ENCODE results near the gene CALHM4. TPM values are rescaled to one million over a fixed set of nuclear protein-coding genes. Genes with fewer than 3 reads are reported as not detected.

CALHM4 gene
- total RNA-seq, 8 experiments from 2014 or later: 0.16 to 2.3 (median 0.35) TPM; not detected in 4

GRCh38 chr6:116547358-116547757, 6.2 kb upstream of the CALHM4 start:
- in situ Hi-C loops (cut with MboI; ENCODE audit: low pct_unique_long_range_greater_than_20kb in 2 of 9, low sequenced_read_pairs in 9 of 9, unreplicated experiment in 9 of 9): loop anchor here in 3 of 9 experiments (25.0 kb wide), 2 partner anchors 260 to 285 kb away; partner anchors contain the start of genes TSPYL1 (in 2 of the 3) and TSPYL4 (in 1 of the 3)
- 18 to 100% (median 80%) methylated on average over 1 to 6 of the region's 6 CpGs; no CpG with 5 or more reads in 4 of the 10 experiments for WGBS, 10 experiments
- Histone ChIP-seq H3K27ac (no peak overlapping the region), H3K4me3 (no peak overlapping the region), H3K4me1 (replicated peaks in 1 of 2) (peaks cover 4 to 12% of the 10 kb centered on the region in 2 donors)
- ATAC-seq (replicated peaks in 6 of 8): no peak

GRCh38 chr6:116550796-116551195, 2.8 kb upstream of the CALHM4 start:
- ATAC-seq (replicated peaks in 6 of 8): no peak
- WGBS, 10 experiments: 0 to 69% (median 35%) methylated on average over 1 to 4 of the region's 4 CpGs; no CpG with 5 or more reads in 1 of the 10 experiments
- Histone ChIP-seq H3K4me3 (no peak overlapping the region), H3K27ac (no peak overlapping the region), H3K4me1 (replicated peaks in 1 of 2) (peaks cover 0 to 6% of the 10 kb centered on the region in 2 donors)
- in situ Hi-C loops (cut with MboI; ENCODE audit: low pct_unique_long_range_greater_than_20kb in 2 of 9, low sequenced_read_pairs in 9 of 9, unreplicated experiment in 9 of 9): loop anchor here in 4 of 9 experiments (25.0 kb wide), 2 partner anchors 263 to 288 kb away; partner anchors contain the start of genes TSPYL1 (in 3 of the 4) and TSPYL4 (in 1 of the 4)

- no peak overlapping the region for H3K27ac ChIP-seq
- in situ Hi-C loops (cut with MboI; ENCODE audit: low pct_unique_long_range_greater_than_20kb in 2 of 9, low sequenced_read_pairs in 9 of 9, unreplicated experiment in 9 of 9): loop anchor here in 4 of 9 experiments (25.0 kb wide), 2 partner anchors 269 to 294 kb away; partner anchors contain the start of genes TSPYL1 (in 3 of the 4) and TSPYL4 (in 1 of the 4)
Observed at GRCh38 chr6:116556065-116556464, 2.5 kb downstream of the CALHM4 start.

GRCh38 chr6:116556814-116557415, 3.4 kb downstream of the CALHM4 start:
- in situ Hi-C loops (cut with MboI; ENCODE audit: low pct_unique_long_range_greater_than_20kb in 2 of 9, low sequenced_read_pairs in 9 of 9, unreplicated experiment in 9 of 9): loop anchor here in 4 of 9 experiments (25.0 kb wide), 2 partner anchors 270 to 295 kb away; partner anchors contain the start of genes TSPYL1 (in 3 of the 4) and TSPYL4 (in 1 of the 4)
- Histone ChIP-seq H3K4me1 (replicated peaks in 1 of 2) (peaks cover 0 to 6% of the 10 kb centered on the region in 2 donors), H3K27ac (no peak overlapping the region), H3K4me3 (no peak overlapping the region)
- WGBS, 10 experiments: 79 to 100% (median 92%) methylated on average over 2 to 5 of the region's 5 CpGs; no CpG with 5 or more reads in 3 of the 10 experiments
- no peak for ATAC-seq (replicated peaks in 6 of 8)

More at GRCh38 chr6:116556065-116556464, 2.5 kb downstream of the CALHM4 start:
- ATAC-seq (replicated peaks in 6 of 8): no peak
- Histone ChIP-seq H3K4me3 (no peak overlapping the region), H3K4me1 (replicated peaks in 1 of 2) (peaks cover 0 to 6% of the 10 kb centered on the region in 2 donors)
- 0 to 100% (median 77%) methylated on average over 1 of the region's 1 CpG for WGBS, 10 experiments

- peaks cover 0 to 6% of the 10 kb centered on the region in 2 donors for H3K4me1 ChIP-seq (replicated peaks in 1 of 2)
- no peak overlapping the region for H3K27ac ChIP-seq
- 0 to 84% (median 51%) methylated on average over 1 to 5 of the region's 5 CpGs; no CpG with 5 or more reads in 4 of the 10 experiments for WGBS, 10 experiments
- peak in 6 of 8 experiments; percentile 28 to 98 (median 92) for ATAC-seq (replicated peaks in 6 of 8)
- H3K4me3 ChIP-seq: no peak overlapping the region
- in situ Hi-C loops (cut with MboI; ENCODE audit: low pct_unique_long_range_greater_than_20kb in 2 of 9, low sequenced_read_pairs in 9 of 9, unreplicated experiment in 9 of 9): loop anchor here in 4 of 9 experiments (25.0 kb wide), 2 partner anchors 271 to 296 kb away; partner anchors contain the start of genes TSPYL1 (in 3 of the 4) and TSPYL4 (in 1 of the 4)
Observed at GRCh38 chr6:116557893-116558292, 4.3 kb downstream of the CALHM4 start.

- Histone ChIP-seq H3K4me3 (no peak overlapping the region), H3K4me1 (replicated peaks in 1 of 2) (no peaks in the 10 kb centered on the region), H3K27ac (no peak overlapping the region)
- in situ Hi-C loops (cut with MboI; ENCODE audit: low pct_unique_long_range_greater_than_20kb in 2 of 9, low sequenced_read_pairs in 9 of 9, unreplicated experiment in 9 of 9): loop anchor here in 5 of 9 experiments (10.0 to 25.0 kb wide), 3 partner anchors 273 to 298 kb away; partner anchors contain the start of genes TSPYL1 (in 3 of the 5) and TSPYL4 (in 1 of the 5)
- 57 to 100% (median 92%) methylated on average over 1 to 2 of the region's 2 CpGs for WGBS, 10 experiments
- ATAC-seq (replicated peaks in 6 of 8): no peak
Observed at GRCh38 chr6:116560130-116560529, 6.6 kb downstream of the CALHM4 start.

GRCh38 chr6:116561377-116562018, 7.9 kb downstream of the CALHM4 start:
- WGBS, 10 experiments: 0 to 100% (median 43%) methylated on average over 1 to 9 of the region's 9 CpGs
- in situ Hi-C loops (cut with MboI; ENCODE audit: low pct_unique_long_range_greater_than_20kb in 2 of 9, low sequenced_read_pairs in 9 of 9, unreplicated experiment in 9 of 9): loop anchor here in 5 of 9 experiments (10.0 to 25.0 kb wide), 3 partner anchors 274 to 299 kb away; partner anchors contain the start of genes TSPYL1 (in 3 of the 5) and TSPYL4 (in 1 of the 5)
- H3K4me3 ChIP-seq: no peak overlapping the region
- H3K27ac ChIP-seq: no peak overlapping the region
- H3K4me1 ChIP-seq (replicated peaks in 1 of 2): no peaks in the 10 kb centered on the region
- ATAC-seq (replicated peaks in 6 of 8): peak; percentile 32 to 72 (median 62)

GRCh38 chr6:116562019-116562403, 8.5 kb downstream of the CALHM4 start:
- 25 to 100% (median 95%) methylated on average over 1 to 4 of the region's 4 CpGs; no CpG with 5 or more reads in 3 of the 10 experiments for WGBS, 10 experiments
- in situ Hi-C loops (cut with MboI; ENCODE audit: low pct_unique_long_range_greater_than_20kb in 2 of 9, low sequenced_read_pairs in 9 of 9, unreplicated experiment in 9 of 9): loop anchor here in 5 of 9 experiments (10.0 to 25.0 kb wide), 3 partner anchors 275 to 300 kb away; partner anchors contain the start of genes TSPYL1 (in 3 of the 5) and TSPYL4 (in 1 of the 5)
- Histone ChIP-seq H3K4me1 (replicated peaks in 1 of 2) (no peaks in the 10 kb centered on the region), H3K27ac (no peak overlapping the region), H3K4me3 (no peak overlapping the region)
- no peak for ATAC-seq (replicated peaks in 6 of 8)

- no peak for ATAC-seq (replicated peaks in 6 of 8)
- in situ Hi-C loops (cut with MboI; ENCODE audit: low pct_unique_long_range_greater_than_20kb in 2 of 9, low sequenced_read_pairs in 9 of 9, unreplicated experiment in 9 of 9): loop anchor here in 5 of 9 experiments (10.0 to 25.0 kb wide), 3 partner anchors 275 to 300 kb away; partner anchors contain the start of genes TSPYL1 (in 3 of the 5) and TSPYL4 (in 1 of the 5)
- H3K27ac ChIP-seq: no peak overlapping the region
Observed at GRCh38 chr6:116562614-116563013, 9.1 kb downstream of the CALHM4 start.

GRCh38 chr6:116563830-116564229, 10.3 kb downstream of the CALHM4 start:
- H3K4me3 ChIP-seq: no peak overlapping the region
- in situ Hi-C loops (cut with MboI; ENCODE audit: low pct_unique_long_range_greater_than_20kb in 2 of 9, low sequenced_read_pairs in 9 of 9, unreplicated experiment in 9 of 9): loop anchor here in 5 of 9 experiments (10.0 to 25.0 kb wide), 3 partner anchors 277 to 302 kb away; partner anchors contain the start of genes TSPYL1 (in 3 of the 5) and TSPYL4 (in 1 of the 5)
- ATAC-seq (replicated peaks in 6 of 8): no peak
- H3K27ac ChIP-seq: no peak overlapping the region
- WGBS, 10 experiments: 40 to 100% (median 88%) methylated on average over 1 to 4 of the region's 9 CpGs; no CpG with 5 or more reads in 2 of the 10 experiments
- no peaks in the 10 kb centered on the region for H3K4me1 ChIP-seq (replicated peaks in 1 of 2)

More at GRCh38 chr6:116562614-116563013, 9.1 kb downstream of the CALHM4 start:
- no peak overlapping the region for H3K4me3 ChIP-seq
- 20 to 100% (median 63%) methylated on average over 1 to 3 of the region's 3 CpGs; no CpG with 5 or more reads in 3 of the 10 experiments for WGBS, 10 experiments
- no peaks in the 10 kb centered on the region for H3K4me1 ChIP-seq (replicated peaks in 1 of 2)

GRCh38 chr6:116564311-116564710, 10.8 kb downstream of the CALHM4 start:
- 43 to 90% (median 69%) methylated on average over 3 to 7 of the region's 7 CpGs; no CpG with 5 or more reads in 1 of the 10 experiments for WGBS, 10 experiments
- no peaks in the 10 kb centered on the region for H3K4me1 ChIP-seq (replicated peaks in 1 of 2)
- no peak overlapping the region for H3K27ac ChIP-seq
- H3K4me3 ChIP-seq: no peak overlapping the region
- ATAC-seq (replicated peaks in 6 of 8): peak in 1 of 8 experiments; percentile 28
- in situ Hi-C loops (cut with MboI; ENCODE audit: low pct_unique_long_range_greater_than_20kb in 2 of 9, low sequenced_read_pairs in 9 of 9, unreplicated experiment in 9 of 9): loop anchor here in 5 of 9 experiments (10.0 to 25.0 kb wide), 3 partner anchors 277 to 302 kb away; partner anchors contain the start of genes TSPYL1 (in 3 of the 5) and TSPYL4 (in 1 of the 5)

All from motor neuron (in vitro differentiated cells).